K562 (cell line): ENCODE data around the gene DCTD. TPM values are rescaled to one million over a fixed set of nuclear protein-coding genes. Genes with fewer than 3 reads are reported as not detected.

Experiments used
- ARHGAP35 ChIP-seq: fragments of 450-650 bp; IDR thresholded peaks from 2 replicates; pipeline ENCODE4 v1.6.1; 2018; ENCODE audit not compliant: partially characterized antibody
- ARID2 ChIP-seq: fragments of 450-650 bp; IDR thresholded peaks from 2 replicates; pipeline ENCODE4 v1.6.1; 2017; ENCODE audit warnings: antibody characterized with exemption, mild to moderate bottlenecking
- BCOR ChIP-seq: fragments of 450-650 bp; IDR thresholded peaks from 2 replicates; pipeline ENCODE4 v1.6.1; 2016
- FUS ChIP-seq: fragments of 200-400 bp; formaldehyde crosslinking; optimal IDR thresholded peaks from 2 replicates; pipeline ENCODE3; 2017; ENCODE audit warnings: low read depth, low read length
- MYNN ChIP-seq, 2 experiments: sonication (generic); formaldehyde crosslinking in 1 of 2; IDR thresholded peaks; 2 replicates each; pipeline versions ENCODE4 v1.5.0 to v1.6.1; 2016 to 2020; ENCODE audit warnings: antibody characterized with exemption in 1 of 2, missing genetic modification reagents in 1 of 2
- NFIX ChIP-seq: fragments of 250-450 bp; sonication (Bioruptor Pico); IDR thresholded peaks from 2 replicates; pipeline ENCODE4 v1.4.0; 2020; ENCODE audit warnings: low read depth, mild to moderate bottlenecking, moderate library complexity
- POLR2G ChIP-seq: fragments of 200-400 bp; formaldehyde crosslinking; IDR thresholded peaks from 2 replicates; pipeline ENCODE4 v1.6.1; 2017; ENCODE audit warnings: low read depth, mild to moderate bottlenecking, antibody characterized with exemption, low read length, moderate library complexity
- POLR2H ChIP-seq: IDR thresholded peaks from 2 replicates; pipeline ENCODE4 v1.6.1; 2016; ENCODE audit warnings: missing genetic modification characterization, low read depth, mild to moderate bottlenecking, control low read depth, missing compliant biosample characterization, moderate library complexity
- RBM14 ChIP-seq: fragments of 200-400 bp; formaldehyde crosslinking; IDR thresholded peaks from 2 replicates; pipeline ENCODE4 v1.6.1; 2018; ENCODE audit warnings: low read depth, mild to moderate bottlenecking, low read length, moderate library complexity, borderline replicate concordance; ENCODE audit not compliant: insufficient read depth
- RBM22 ChIP-seq: fragments of 200-400 bp; formaldehyde crosslinking; IDR thresholded peaks from 2 replicates; pipeline ENCODE4 v1.6.1; 2018; ENCODE audit warnings: low read length, low read depth; ENCODE audit not compliant: poor library complexity, severe bottlenecking
- RBM25 ChIP-seq: fragments of 200-400 bp; formaldehyde crosslinking; IDR thresholded peaks from 2 replicates; pipeline ENCODE4 v1.6.1; 2018; ENCODE audit warnings: low read length, low read depth, moderate library complexity; ENCODE audit not compliant: severe bottlenecking
- RCOR1 ChIP-seq, 2 experiments: IDR thresholded peaks; 2 replicates each; pipeline ENCODE4 v1.6.1; 2012; ENCODE audit warnings: low read depth in 2 of 2, low read length in 2 of 2, borderline replicate concordance in 1 of 2, improper control_type of control experiment in 1 of 2
- SMAD2 ChIP-seq: fragments of 150-350 bp; IDR thresholded peaks from 2 replicates; pipeline ENCODE4 v1.6.1; 2014; ENCODE audit warnings: low read depth, mild to moderate bottlenecking, low read length
- STAG1 ChIP-seq: sonication (generic); formaldehyde crosslinking; IDR thresholded peaks from 2 replicates; pipeline ENCODE4 v1.5.0; 2020; ENCODE audit warnings: missing genetic modification reagents, borderline replicate concordance
- YBX1 ChIP-seq: fragments of 450-650 bp; IDR thresholded peaks from 2 replicates; pipeline ENCODE4 v1.7.1; 2016; ENCODE audit warnings: mild to moderate bottlenecking
- ZBTB8A ChIP-seq: fragments of 450-650 bp; IDR thresholded peaks from 2 replicates; pipeline ENCODE4 v1.6.1; 2018; ENCODE audit warnings: mild to moderate bottlenecking, moderate library complexity; ENCODE audit not compliant: partially characterized antibody
- ZFPM2 ChIP-seq: fragments of 250-450 bp; sonication (Bioruptor Pico); IDR thresholded peaks from 2 replicates; pipeline ENCODE4 v1.5.1; 2022; ENCODE audit warnings: mild to moderate bottlenecking
- ZKSCAN1 ChIP-seq: fragments of 150-350 bp; IDR thresholded peaks from 2 replicates; pipeline ENCODE4 v1.6.1; 2016; ENCODE audit warnings: low read depth, low read length
- ZNF143 ChIP-seq: sonication (generic); formaldehyde crosslinking; IDR thresholded peaks from 2 replicates; pipeline ENCODE4 v1.9.0; 2022; ENCODE audit warnings: mild to moderate bottlenecking, missing genetic modification reagents
- ZNF24 ChIP-seq: fragments of 450-650 bp; IDR thresholded peaks from 2 replicates; pipeline ENCODE4 v1.6.1; 2016
- polyA plus RNA-seq, 8 experiments: library from polyadenylated mRNA; depleted of rRNA in 4 of 8; stranded (reverse) in 5 of 8; unstranded in 3 of 8; fragments of >200 nt; fragmentation: Nextera tagmentation in 2 of 8; fragmentation: Illumina TruSeq in 1 of 8; extraction: Ambion mirVana in 2 of 8; extraction: Trizol in 1 of 8; gene quantifications; 2 replicates each; pipeline versions ENCODE4 v1.2.1 to v1.2.3, GENCODE V29; 2011 to 2014; ENCODE audit warnings: inconsistent platforms in 1 of 8, missing spikeins in 1 of 8
- total RNA-seq, 7 experiments: library from RNA; depleted of rRNA in 6 of 7; stranded (reverse); fragments of >200 nt in 6 of 7; fragmentation: Illumina TruSeq in 2 of 7; extraction: Trizol in 2 of 7; gene quantifications; 2 replicates each; pipeline versions ENCODE4 v1.2.1 to v1.2.3, GENCODE V29; 2011 to 2021; ENCODE audit warnings: low replicate concordance in 1 of 7
- TF ChIP-seq, protein P1 (sequence below): fragments of 450-650 bp; IDR thresholded peaks from 2 replicates; pipeline ENCODE4 v1.6.1; 2016; ENCODE audit warnings: borderline replicate concordance
- TF ChIP-seq, protein P2 (sequence below): fragments of 250-450 bp; sonication (Bioruptor Pico); IDR thresholded peaks from 2 replicates; pipeline ENCODE4 v1.9.0; 2021; ENCODE audit warnings: mild to moderate bottlenecking
- TF ChIP-seq, protein P3 (sequence below): fragments of 450-650 bp; IDR thresholded peaks from 2 replicates; pipeline ENCODE4 v1.6.1; 2016; ENCODE audit warnings: antibody characterized with exemption
- TF ChIP-seq, protein P4 (sequence below): fragments of 450-650 bp; conservative IDR thresholded peaks from 2 replicates; pipeline ENCODE4 v1.6.1; 2016; ENCODE audit warnings: missing genetic modification characterization, low read depth, mild to moderate bottlenecking, control low read depth, missing compliant biosample characterization

Gene DCTD
- total and polyA plus RNA-seq, 9 of the 15 experiments (the other 6 are each of a cell fraction or from before 2014, with no cell fraction given): 38.7 to 114 (median 76.5) TPM

DNA sequence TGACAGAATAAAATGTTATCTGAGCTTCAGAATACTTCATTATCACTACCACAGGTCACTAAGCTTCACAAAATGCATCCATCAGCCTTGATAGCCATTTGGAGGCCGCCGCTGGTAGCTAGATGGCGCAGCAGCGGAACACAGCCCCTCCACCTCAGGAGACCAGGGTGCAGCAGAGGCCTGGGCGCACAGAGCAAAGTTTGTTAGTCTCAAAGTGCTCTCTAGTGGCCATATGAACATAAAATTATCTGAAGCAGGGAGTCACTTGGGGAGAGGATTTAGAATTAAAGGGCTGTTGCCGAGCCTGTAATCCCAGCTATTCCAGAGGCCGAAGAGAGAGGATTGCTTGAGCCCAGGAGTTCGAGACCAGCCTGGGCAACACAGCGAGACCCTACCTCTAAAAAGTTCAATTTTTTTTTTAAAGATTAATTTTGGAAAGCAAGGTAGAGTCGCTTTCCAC is 8.1 kb upstream of the DCTD start (continued):
- TF ChIP-seq, protein P1, sequence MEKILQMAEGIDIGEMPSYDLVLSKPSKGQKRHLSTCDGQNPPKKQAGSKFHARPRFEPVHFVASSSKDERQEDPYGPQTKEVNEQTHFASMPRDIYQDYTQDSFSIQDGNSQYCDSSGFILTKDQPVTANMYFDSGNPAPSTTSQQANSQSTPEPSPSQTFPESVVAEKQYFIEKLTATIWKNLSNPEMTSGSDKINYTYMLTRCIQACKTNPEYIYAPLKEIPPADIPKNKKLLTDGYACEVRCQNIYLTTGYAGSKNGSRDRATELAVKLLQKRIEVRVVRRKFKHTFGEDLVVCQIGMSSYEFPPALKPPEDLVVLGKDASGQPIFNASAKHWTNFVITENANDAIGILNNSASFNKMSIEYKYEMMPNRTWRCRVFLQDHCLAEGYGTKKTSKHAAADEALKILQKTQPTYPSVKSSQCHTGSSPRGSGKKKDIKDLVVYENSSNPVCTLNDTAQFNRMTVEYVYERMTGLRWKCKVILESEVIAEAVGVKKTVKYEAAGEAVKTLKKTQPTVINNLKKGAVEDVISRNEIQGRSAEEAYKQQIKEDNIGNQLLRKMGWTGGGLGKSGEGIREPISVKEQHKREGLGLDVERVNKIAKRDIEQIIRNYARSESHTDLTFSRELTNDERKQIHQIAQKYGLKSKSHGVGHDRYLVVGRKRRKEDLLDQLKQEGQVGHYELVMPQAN: no peak
- TF ChIP-seq RBM22: no peak
- no peak for TF ChIP-seq SMAD2
- TF ChIP-seq RCOR1 (IDR thresholded peaks at IDR 0.05; ENCODE audit: borderline replicate concordance in 1 of 2, low read depth in 2 of 2, low read length in 2 of 2): peak in 1 of 2 experiments; percentile 82; a peak in 2 of 4 replicates
- TF ChIP-seq ZNF24: no peak
- TF ChIP-seq ZFPM2 (CRISPR knock-in tag): no peak
- TF ChIP-seq STAG1 (CRISPR knock-in tag): peak; percentile 53; the same call in 1 of the 2 replicates
- TF ChIP-seq RBM25: peak; percentile 30
- no peak for TF ChIP-seq YBX1
- TF ChIP-seq RBM14: no peak
- peak; percentile 44; the same call in 1 of the 2 replicates for TF ChIP-seq ARID2
- TF ChIP-seq ZBTB8A: no peak
- TF ChIP-seq BCOR: 0 out of 2 replicates have a peak, but pooled peaks have one; percentile 23
- TF ChIP-seq MYNN (IDR thresholded peaks at IDR 0.05): no peak
- no peak for TF ChIP-seq MYNN (CRISPR knock-in tag; IDR thresholded peaks at IDR 0.05)
- TF ChIP-seq NFIX (CRISPR knock-in tag): no peak
- TF ChIP-seq, protein P2, sequence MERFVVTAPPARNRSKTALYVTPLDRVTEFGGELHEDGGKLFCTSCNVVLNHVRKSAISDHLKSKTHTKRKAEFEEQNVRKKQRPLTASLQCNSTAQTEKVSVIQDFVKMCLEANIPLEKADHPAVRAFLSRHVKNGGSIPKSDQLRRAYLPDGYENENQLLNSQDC (CRISPR knock-in tag): no peak
- TF ChIP-seq, protein P3, sequence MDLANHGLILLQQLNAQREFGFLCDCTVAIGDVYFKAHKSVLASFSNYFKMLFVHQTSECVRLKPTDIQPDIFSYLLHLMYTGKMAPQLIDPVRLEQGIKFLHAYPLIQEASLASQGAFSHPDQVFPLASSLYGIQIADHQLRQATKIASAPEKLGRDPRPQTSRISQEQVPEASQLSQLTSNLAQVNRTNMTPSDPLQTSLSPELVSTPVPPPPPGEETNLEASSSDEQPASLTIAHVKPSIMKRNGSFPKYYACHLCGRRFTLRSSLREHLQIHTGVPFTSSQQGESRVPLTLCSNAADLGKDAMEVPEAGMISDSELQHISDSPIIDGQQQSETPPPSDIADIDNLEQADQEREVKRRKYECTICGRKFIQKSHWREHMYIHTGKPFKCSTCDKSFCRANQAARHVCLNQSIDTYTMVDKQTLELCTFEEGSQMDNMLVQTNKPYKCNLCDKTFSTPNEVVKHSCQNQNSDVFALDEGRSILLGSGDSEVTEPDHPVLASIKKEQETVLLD: no peak
- TF ChIP-seq ZNF143: no peak
- no peak for TF ChIP-seq ZKSCAN1
- no peak for TF ChIP-seq FUS
- TF ChIP-seq, protein P4, sequence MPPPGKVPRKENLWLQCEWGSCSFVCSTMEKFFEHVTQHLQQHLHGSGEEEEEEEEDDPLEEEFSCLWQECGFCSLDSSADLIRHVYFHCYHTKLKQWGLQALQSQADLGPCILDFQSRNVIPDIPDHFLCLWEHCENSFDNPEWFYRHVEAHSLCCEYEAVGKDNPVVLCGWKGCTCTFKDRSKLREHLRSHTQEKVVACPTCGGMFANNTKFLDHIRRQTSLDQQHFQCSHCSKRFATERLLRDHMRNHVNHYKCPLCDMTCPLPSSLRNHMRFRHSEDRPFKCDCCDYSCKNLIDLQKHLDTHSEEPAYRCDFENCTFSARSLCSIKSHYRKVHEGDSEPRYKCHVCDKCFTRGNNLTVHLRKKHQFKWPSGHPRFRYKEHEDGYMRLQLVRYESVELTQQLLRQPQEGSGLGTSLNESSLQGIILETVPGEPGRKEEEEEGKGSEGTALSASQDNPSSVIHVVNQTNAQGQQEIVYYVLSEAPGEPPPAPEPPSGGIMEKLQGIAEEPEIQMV (tag): no peak
- TF ChIP-seq ARHGAP35: no peak
- TF ChIP-seq POLR2H: no peak
- TF ChIP-seq POLR2G: no peak
